ENCODE measurements around the gene SH3BP5L.

Gene SH3BP5L

DNA sequence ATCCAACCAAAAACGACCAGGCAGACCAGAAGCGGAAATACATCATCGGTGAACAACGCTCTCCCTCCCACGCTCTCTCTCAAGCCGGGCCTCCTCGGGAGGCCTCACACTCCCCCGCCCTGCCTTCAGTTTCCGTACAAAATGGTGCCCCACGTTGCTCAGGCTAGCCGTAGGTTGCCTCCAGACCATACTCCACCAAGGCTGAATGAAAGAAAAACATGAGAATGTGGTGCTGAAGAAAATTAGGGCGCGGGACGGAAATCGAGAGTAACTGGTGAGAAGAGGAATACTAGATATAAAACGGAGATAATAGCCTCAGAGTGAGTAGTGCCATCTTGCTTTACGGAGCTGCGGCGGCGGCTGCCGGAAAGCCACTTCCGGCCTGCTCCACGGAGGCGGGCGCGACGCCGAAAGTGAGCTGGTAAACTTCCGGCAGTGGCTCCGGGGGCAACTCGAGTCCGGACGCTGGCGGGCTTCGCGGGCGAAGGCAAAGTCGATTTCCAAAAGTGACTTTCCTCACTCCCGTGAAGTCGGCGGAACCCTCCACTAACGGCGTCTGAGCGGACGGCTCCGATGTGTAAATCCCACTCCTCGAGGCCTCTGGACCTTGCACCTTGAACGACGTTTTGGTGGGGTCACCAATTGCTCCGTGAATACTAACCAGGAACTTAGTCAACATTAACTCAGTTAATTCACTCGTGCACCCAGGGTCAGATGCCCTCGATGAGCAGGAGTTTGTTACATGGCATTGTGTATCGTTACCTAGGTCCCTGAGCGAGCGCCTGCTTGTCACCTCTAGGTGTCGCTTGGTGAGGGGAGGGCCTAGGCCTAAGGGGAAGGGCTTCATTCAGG lies at the start of gene SH3BP5L:
SH3BP5L (minus strand) TSS at position 7 of the 852 bp plus-strand sequence. CDS start 980 bp downstream, outside the sequence.
- peak; percentile 92 for DNase-seq

DNA sequence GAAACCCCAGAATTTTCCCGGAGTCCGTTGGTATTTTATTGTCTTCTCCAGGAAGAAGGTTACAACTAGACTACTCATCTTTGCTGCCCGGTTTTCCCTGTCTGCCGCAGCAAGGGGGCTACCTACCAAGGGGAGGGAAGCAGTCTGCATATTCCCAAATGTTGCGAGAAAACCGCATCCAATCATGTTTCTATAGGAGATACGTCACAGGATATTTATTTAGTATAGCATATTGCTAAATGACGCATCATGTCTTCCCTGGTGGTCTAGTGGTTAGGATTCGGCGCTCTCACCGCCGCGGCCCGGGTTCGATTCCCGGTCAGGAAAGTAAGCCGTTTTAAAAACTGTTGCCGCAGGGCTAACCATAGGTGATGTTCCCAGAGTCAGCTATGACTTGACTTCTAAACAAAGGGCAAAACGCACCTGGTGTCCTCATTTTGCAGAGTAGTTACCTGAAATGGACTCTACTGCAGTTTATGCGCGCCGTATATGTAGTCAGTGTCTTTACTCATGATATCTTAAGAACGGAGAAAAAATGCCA lies 48.3 kb upstream of the SH3BP5L start:
- peak; percentile 74 for DNase-seq

DNA sequence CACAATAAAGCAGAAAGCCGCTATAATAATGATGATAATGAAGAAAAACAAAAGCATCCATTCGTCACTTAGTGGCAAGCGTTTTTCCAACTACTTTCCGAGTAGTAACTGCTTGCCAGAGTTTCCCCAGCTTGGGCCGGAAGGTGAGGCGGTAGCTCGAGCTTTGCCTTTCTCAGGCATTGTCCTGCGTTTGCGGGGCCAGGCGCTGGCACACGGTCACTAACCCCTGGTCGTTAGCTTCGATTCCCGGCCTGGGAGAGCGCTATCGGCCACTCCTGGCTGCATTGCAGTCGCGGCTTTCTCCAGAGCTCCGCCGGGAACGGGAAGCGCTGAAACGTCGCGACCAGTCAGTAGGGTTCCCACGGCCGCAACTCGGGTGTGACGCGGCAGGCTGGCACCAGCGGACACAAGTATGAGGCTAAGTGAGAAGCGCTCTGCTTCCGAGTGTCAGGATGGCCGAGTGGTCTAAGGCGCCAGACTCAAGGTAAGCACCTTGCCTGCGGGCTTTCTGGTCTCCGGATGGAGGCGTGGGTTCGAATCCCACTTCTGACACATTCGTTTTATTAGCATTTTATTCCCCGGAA lies 47.8 kb upstream of the SH3BP5L start:
- peak; percentile 66 for DNase-seq

DNA sequence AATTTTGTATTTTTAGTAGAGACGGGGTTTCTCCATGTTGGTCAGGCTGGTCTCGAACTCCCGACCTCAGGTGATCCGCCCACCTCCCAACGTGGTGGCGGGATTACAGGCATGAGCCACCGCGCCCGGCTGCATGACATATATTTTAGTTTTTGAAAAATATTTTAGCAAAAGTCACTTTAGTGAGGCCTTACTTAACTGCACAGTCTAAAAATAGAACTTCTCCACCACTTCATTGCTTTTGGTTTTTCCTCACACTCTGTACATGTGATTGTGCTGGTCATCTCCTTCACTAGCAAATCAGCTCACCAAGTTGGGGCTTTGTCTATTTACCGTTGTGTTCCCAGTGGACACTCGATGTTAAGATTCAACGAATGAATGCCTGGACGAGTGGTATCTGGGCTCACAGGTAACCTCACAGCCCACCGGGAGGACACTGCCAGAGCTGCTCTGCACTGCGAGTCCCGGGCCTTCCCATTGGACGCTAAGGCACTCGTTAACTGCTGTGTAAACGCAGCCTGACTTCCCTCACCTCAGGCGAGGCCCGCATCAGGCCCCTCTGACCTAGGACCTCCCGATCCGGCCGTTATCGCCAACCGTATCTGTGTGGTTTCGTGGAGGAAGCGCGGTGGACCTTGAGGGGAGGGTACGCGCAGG lies 47.2 kb upstream of the SH3BP5L start:
- no peak for DNase-seq

DNA sequence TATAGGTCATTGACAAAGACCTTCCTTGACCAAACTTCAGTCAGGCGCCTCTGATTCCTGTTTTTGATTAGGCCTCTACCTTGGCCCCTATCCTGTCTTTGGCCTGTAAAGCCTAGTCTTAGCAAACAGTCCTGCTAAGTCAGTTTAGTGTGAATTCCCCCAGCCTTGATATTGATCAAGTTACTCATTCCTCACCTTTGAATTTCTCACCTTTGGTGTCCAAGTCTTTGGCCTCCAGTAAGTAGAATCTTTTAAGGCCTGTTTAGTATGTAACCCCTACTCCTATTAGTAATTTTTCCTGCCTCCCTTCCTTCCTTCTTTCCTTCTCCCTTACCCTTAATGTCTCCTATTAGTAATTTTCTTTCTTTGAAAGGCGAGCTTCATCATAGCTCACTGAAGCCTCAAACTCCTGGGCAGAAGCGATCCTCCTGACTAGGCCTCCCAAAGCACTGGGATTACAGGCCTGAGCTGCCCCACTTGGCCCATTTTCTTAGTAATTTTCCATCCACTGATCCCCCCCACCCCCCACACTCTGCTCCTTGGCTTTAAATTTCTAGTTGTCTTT lies 46.2 kb upstream of the SH3BP5L start:
- no peak for DNase-seq

DNA sequence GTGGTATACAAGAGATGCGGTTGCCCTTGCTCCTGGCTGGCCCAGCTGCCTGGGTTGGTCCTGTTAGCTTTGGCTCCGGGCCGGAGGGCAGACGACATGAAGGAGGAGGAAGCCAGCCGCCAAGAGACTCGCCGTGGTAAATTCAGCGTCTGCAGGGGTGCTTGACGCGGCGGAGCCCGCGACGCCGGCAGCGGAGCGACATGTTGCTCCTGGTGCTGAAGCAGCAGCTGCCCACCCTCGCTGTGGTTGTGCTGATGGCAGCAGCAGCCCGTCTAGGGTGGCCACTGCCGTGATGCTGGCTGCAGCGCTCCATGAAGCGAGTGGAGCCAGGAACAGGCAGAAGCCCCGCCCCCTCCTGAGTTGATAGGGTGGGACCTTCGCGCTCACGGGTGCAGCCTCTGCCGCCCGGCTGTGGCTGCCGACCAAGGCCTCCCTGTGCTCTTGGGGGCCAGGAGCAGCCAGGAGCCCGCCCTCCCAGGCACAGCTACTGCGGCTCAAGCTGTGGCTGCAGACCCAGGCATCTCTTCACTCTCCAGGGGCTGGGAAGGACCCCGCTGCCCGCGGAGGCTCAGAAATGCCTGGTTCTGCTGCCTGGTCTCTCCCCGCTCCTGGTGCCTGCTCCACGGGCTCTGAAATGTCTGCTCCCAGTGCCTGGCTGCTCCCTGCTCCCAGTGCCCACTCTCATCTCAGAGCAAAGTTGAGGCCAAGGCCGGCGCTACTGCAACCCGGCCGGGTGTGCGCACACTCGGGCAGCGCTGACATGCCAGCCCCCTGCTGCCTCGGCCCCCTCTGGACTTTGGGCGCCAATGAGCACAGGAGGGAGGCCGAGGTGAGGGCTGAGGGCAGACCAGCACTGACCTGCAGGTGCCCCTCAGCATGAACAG lies 37.5 kb upstream of the SH3BP5L start:
- DNase-seq, result peak; percentile 69

DNA sequence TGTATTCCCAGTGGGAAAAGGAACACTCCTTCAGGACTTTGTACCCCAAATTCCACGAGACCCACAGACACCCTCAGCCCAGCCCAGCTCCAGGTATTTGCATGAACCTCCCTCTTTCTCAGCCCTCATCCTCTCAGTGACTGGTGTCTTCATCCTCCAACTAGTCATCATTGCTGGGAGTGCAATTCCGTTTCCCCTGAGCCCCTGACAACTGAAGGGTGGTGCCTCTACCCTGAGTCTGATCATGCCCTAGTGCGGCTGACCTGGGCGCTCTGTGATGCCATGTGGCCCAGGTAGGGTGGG lies 36.9 kb upstream of the SH3BP5L start:
- no peak for DNase-seq

DNA sequence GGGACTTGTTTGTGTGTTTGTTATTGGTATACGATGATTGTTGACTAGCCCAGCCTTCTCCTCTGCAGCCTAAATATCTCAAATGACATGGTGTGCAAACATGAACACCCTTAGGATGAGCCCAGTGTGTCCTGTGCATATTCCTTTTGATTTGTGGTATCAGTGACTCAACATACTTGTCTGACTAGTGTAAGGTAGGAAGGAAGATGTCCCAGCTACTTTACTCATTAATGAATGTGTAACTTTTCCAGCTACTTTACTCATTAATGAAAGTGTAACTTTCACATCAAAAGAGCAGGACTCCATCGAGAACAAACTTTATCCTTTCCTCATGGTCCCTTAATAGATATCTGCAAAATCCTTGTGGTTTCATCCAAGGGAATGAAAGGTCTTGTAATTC lies 35.9 kb upstream of the SH3BP5L start:
- no peak for DNase-seq

DNA sequence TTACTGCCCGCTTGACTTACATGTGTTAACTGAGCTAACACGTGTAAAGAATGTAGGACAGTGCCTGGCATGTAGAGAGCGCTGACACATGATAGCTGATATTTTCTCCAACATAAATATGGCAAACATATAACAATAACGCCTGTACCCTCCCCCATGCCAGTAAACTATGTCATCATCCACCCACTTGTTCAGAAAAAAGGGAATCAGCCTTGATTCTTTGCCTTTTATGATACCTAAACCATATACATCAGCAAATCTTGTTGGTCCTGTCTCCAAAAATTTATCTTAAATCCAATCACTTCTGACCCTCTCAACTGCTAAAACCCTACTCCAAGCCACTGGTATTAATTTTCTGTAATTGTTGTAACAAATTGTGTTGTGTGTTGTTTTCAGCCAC lies 34.3 kb upstream of the SH3BP5L start:
- DNase-seq, result no peak

DNA sequence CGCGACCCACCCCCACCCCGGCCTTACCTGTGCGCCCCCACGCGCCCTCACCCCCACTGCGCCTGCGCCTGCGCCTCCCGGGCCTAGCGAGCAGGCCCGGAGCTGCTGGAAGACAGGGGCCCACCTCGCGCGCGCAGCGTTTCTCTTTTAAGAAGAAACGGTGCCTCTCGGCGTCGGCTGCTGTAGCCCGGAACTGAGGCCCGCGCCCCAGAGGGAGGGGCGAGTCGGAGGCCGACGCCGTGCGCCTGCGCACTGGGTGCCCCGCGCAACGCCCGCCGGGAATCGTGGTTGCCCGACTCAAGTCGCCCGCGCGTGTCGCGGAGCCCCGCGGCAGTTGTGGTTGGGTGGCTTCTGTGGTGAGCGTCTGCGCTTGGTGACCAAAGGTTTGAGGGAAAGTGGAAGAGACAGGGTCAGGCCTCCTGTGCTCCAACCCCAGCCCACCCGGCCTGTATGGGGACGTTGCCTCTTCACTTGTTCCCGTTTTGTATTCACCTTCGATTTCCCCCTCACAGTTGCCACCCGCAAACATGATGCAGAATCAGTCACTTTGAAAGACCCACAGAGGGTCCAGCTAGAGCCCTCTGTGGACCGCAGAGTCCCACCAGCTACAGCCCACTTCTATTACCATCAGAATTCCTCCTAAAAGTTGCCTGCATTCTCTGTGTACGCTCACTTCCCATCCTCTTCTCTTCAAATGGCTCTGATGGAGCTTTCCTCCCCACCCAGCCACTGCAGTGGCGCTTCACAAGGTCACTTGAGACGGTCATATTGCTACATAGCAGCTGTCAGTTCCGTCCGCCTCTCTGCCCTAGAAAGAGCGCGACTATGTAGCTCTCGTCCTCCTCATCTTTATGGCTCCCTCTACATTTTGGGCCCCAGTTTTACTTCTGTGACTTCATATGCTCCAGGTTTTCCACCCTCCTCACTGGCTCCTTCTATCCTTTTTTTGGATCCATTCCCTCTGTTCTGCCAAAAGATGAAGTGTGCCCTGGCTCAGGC lies 33.5 kb upstream of the SH3BP5L start, which contains the start of gene ZNF692:
ZNF692 (minus strand) TSS at position 195 of the 999 bp plus-strand sequence. CDS start 776 bp downstream, outside the sequence.
- peak; percentile 96 for DNase-seq

DNA sequence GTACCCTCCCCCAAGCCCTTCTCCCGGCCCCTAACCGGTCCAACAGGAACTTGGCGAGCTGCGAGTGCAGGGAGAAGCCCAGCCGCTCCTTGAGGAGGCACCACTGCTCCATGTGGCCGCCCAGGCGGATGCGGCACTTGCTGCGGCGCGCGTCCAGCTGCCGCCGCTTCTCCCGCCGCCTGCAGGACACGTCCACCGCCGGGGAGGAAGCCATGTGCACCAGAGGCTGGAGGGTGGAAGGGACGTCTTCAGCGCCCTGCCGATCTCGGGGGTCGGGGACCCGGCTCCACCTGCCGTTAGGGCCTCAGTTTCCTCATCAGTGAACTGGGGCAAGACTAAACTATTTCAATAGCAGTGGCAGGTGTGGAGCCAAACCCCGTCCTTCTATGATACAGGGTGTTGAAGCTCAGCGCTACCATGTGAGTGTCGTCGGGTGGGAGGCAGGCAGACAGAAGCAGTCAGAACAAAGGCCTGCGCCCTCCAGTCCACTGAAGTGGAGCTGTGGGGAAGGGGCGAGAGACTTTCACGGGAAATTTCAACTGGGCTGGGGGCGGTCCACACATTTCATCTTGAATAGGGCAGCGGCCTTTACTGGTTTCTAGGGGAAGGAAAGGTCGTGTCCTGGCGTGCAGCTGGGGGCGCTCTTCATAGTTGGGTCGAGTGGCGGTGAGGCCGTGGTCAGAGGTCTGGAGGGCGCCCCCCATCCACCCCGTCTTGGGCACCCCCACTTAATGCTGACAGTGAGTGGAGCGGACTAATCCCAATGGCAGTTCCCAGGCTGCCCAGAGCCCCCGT lies 32.6 kb upstream of the SH3BP5L start:
- DNase-seq, result no peak

DNA sequence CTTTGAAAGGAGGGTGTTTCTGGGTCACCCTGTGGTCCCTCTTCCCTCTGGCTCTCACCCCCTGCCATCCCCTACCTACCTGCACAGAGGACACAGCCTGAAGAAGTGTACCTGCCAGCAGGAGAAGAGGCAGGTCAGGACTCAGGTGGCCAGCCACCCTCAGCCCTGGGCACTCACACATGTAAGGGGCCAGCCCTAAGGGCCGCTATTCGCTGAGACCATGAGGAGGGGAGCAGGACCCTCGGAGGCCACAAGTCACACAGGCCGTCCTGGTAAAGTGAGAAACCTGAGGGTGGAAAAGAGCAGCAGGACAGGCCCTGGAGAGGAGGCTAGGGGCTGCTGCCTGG lies 32.0 kb upstream of the SH3BP5L start:
- DNase-seq, result no peak

DNA sequence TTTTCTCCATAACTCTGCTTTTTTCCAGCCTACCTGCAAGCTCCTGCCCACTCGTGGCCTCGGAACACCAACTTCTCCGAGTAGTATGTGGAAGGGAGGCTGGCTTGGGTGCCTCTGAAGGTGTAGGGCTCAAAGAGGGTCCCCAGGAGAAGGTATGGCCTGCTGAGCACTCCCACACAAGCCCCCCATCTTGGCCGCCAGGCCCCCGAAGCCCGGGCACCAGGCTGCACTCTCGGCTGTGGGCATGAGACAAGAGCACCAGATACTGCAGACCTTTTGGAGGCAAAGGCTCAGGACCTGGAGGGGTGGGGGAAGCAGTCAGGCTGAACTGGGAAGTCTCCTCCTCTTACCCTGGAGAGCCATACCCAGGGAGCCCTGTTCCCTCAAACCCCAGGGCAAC lies 31.5 kb upstream of the SH3BP5L start:
- DNase-seq, result no peak

DNA sequence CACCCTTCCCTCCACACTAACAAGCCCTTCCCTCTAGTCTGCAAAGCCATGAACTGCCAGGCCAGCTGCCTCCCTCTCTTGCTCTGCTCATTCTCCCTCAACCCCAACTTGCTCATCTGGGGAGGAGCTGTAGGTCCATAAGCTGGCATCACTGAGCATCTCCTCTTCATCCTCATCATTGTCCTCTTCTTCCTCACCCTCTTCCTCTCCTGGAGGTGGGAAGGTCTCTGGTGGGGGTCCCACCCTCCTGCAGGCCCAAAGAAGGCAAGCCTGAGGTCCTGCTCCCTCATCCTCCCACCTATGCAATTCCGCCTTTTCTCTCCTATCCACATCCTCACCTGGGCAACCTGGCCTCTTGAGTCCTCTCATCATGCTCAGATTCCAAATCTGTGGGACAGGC lies 30.5 kb upstream of the SH3BP5L start:
- DNase-seq, result no peak

DNA sequence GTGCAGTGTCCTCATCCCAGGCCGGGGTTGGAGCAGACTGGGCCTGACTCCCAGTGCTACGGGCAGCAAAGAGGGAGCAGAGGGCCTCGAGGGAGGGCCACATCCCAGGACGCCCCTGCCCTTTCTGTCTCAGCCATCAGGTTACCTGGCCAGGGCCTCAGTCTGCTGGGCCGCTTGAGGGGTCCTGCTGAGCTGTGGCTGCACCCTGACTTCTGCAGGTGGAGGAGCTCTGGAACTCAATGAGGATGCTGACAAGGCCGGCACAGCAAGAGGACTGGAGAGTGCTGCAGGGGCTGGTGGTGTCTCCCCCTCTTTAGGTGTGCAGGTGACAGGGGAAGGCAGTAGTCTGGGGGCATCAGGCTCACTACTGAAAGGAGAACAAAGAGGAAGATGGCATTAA lies 29.9 kb upstream of the SH3BP5L start:
- no peak for DNase-seq

DNA sequence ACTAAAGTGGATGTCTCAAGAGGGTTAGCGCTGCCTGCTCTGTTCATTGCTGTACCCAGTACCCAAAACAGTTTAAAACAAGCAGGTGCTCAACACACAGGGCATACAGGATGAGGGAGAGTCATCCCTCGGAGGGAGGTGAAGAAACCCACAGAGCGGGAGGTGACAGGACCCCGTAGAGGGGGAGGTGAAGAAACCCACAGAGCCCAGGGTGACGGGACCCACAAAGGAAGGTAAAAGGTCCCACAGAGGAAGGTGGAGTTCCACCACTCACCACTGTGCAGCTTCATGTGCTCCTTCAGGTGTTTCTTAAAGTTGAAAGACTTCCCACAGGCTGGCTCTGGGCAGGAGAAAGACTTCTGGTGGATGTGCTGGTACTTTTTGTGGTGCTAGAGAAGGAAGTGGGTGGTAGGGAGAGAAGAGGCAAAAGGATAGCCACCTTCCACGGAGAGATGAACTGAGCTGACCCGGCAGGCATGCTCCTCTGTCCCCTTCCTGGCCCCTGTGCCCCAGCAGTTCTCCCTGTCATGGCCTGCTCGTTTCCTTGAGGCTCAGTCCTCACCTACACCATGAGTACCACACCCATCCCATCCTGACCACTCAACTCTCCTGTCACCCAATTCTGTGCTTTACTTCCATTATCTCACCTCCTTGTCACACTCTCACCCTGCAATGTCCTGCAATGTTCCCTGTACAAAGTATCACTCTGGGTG lies 28.1 kb upstream of the SH3BP5L start:
- no peak for DNase-seq

DNA sequence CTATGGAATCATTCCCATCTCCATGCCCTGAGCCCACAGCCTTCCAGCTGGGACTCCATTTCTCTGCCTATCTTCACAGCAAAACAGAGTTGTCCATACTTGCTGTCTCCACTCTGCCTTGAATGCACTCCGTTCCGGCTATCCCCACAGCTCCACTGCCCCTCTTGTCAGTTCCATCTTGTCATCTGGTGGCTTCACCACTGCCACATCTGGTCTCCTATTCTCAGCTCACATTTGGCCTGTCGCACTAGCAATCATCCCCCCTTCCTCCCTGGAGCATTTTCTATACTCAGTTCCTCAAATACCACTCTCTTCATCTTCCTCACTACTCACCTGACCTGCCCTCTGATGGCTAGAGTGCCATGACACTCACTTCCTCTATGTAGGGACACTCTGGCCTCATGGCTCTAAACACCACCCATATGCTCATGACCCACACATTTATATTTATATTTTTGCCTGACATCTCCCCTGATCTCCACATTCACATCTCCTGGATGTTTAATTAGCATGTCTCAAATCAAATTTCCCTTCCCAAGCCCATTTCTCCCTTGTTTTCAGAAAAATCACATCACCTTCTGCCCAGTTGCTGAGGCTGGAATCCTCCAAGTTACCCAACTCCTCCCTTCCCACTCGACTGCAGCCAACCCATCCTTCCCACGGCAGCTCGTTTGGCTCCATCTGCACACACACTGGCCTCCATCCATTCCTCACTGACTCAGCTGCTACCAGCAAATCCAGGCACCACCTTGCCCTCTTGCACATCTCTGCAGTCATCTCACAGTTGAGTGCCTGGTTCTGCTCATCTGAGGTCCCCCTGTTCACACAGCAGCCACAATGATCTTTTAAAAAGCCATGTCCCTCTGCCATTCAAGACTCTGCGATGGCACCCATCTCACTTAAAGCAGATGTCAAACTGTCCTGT lies 27.0 kb upstream of the SH3BP5L start:
- no peak for DNase-seq

DNA sequence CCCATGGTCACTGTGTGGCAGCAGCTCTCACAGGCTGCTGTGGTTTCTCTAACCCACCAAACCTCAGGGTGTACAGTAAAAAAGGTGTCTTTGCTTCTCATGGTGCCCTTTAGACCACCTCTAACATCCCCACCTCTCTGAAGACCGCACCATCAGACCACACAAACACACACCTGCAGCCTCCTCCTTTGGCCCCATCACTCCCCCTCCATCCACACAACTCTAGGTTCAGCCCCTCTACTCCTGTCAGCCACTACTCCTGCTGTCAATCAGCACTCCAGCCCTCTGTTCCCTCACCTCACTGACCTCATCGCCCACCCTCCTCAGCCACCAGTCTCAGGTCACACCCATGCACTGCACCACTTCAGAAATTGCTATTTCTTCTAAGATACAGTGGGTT lies 25.7 kb upstream of the SH3BP5L start:
- no peak for DNase-seq

Measured in SIG-M5 (cell line).